GM19455 (cell line): ENCODE measurements around the gene PNPLA1.

ENCODE experiments used
- ATAC-seq: cut with Tn5 transposase; IDR thresholded peaks from one replicate; pipeline ENCODE4 v1.9.1; 2021; ENCODE audit not compliant: unreplicated experiment

PNPLA1 gene

GRCh38 chr6:36313649-36313936 is 43.7 kb downstream of the PNPLA1 start:
- no peak for ATAC-seq

GRCh38 chr6:36314221-36315014 is 44.6 kb downstream of the PNPLA1 start:
- no peak for ATAC-seq

- no peak for ATAC-seq
Measured at GRCh38 chr6:36315921-36316320, 46.1 kb downstream of the PNPLA1 start.

GRCh38 chr6:36317623-36318022 is 47.8 kb downstream of the PNPLA1 start:
- ATAC-seq: no peak

- no peak for ATAC-seq
Measured at GRCh38 chr6:36318690-36319435, 49.0 kb downstream of the PNPLA1 start.

GRCh38 chr6:36319436-36319762 is 49.5 kb downstream of the PNPLA1 start:
- ATAC-seq: no peak

- ATAC-seq: no peak
Measured at GRCh38 chr6:36319821-36320220, 50.0 kb downstream of the PNPLA1 start.

- no peak for ATAC-seq
Measured at GRCh38 chr6:36320475-36320874, 50.6 kb downstream of the PNPLA1 start.

GRCh38 chr6:36322591-36322990 is 52.7 kb downstream of the PNPLA1 start:
- no peak for ATAC-seq

- ATAC-seq: no peak
Measured at GRCh38 chr6:36323062-36323461, 53.2 kb downstream of the PNPLA1 start.

GRCh38 chr6:36324191-36324590 is 54.3 kb downstream of the PNPLA1 start:
- ATAC-seq: no peak

GRCh38 chr6:36324715-36325114 is 54.9 kb downstream of the PNPLA1 start:
- ATAC-seq: no peak

- no peak for ATAC-seq
Measured at GRCh38 chr6:36326356-36326995, 56.6 kb downstream of the PNPLA1 start.

GRCh38 chr6:36327226-36327918 is 57.5 kb downstream of the PNPLA1 start:
- ATAC-seq: no peak

- no peak for ATAC-seq
Measured at GRCh38 chr6:36327919-36328236, 58.0 kb downstream of the PNPLA1 start.

- ATAC-seq: no peak
Measured at GRCh38 chr6:36328600-36328999, 58.7 kb downstream of the PNPLA1 start.

GRCh38 chr6:36329798-36330291 is 60.0 kb downstream of the PNPLA1 start:
- ATAC-seq: no peak

- no peak for ATAC-seq
Measured at GRCh38 chr6:36330366-36330765, 60.5 kb downstream of the PNPLA1 start.

GRCh38 chr6:36331381-36331780 is 61.5 kb downstream of the PNPLA1 start:
- ATAC-seq: no peak

- ATAC-seq: no peak
Measured at GRCh38 chr6:36333171-36333895, 63.5 kb downstream of the PNPLA1 start.
